ENCODE results near the gene PHLPP1. TPM values are rescaled to one million over a fixed set of nuclear protein-coding genes. Genes with fewer than 3 reads are reported as not detected.
A peak's percentile ranks its signal among the peaks of the same experiment; 100 is the strongest.

The PHLPP1 gene
- polyA plus RNA-seq, 2 of the 4 experiments (the other 2 are of a cell fraction) = 6.5 to 12.1 TPM

- Histone ChIP-seq H3K4me3 (no peak overlapping the region), H3K4me2 (peak overlapping the region; percentile 58; the same call in 2 of the 3 replicates), H3K9me3 (no peaks in the 10 kb centered on the region), H3K27ac (0 out of 6 replicates have a peak overlapping the region, but pooled peaks of 1 of the 2 experiments have one; percentile 27), H3K4me1 (peaks cover 11% of the 10 kb centered on the region; the same call in 2 of the 3 replicates)
- DNase-seq (ENCODE audit: low read depth in 1 of 2, low spot score in 1 of 2) = peak; percentile 27 to 44
- POLR2A ChIA-PET = interaction anchor here (0.6 to 1.4 kb wide), 2 partner anchors 248 to 268 kb away, joined by 3 to 4 read pairs; no protein-coding TSS in a partner anchor
- CTCF ChIA-PET = interaction anchor here (0.6 to 5.7 kb wide), 38 partner anchors 8 to 700 kb away, joined by 3 to 61 read pairs (median 3); partner anchors contain the start of gene PHLPP1
- ATAC-seq = peak in 1 of 2 experiments; percentile 80; a peak in 3 of 6 replicates
- TF ChIP-seq CTCF (IDR thresholded peaks at IDR 0.05) (peak; percentile 75), NFE2L2 (conservative IDR thresholded peaks at IDR 0.05; ENCODE audit: low read length) (no peak), NPAS2 (CRISPR knock-in tag; IDR thresholded peaks at IDR 0.05; ENCODE audit: borderline replicate concordance) (no peak), NR3C1 (IDR thresholded peaks at IDR 0.05) (no peak), RAD21 (conservative IDR thresholded peaks at IDR 0.05 in 1 of 2, IDR thresholded peaks at IDR 0.05 in 1 of 2) (peak; percentile 85), SMC3 (IDR thresholded peaks at IDR 0.05) (peak; percentile 79), MAFK (IDR thresholded peaks at IDR 0.05; ENCODE audit: partially characterized antibody) (no peak), HOXA7 (CRISPR knock-in tag; IDR thresholded peaks at IDR 0.05) (no peak), ELK1 (IDR thresholded peaks at IDR 0.05; ENCODE audit: low read depth, low read length) (no peak), ZNF302 (CRISPR knock-in tag; IDR thresholded peaks at IDR 0.05) (no peak), HEYL (CRISPR knock-in tag; IDR thresholded peaks at IDR 0.05) (no peak), POLR2A (IDR thresholded peaks at IDR 0.05; ENCODE audit: low read length) (no peak)
- FAIRE-seq = no peak
- WGBS (ENCODE audit: missing lambda C conversion rate) = 46% methylated on average over 11 of the region's 11 CpGs
These were observed 267.4 kb downstream of the PHLPP1 start for GRCh38 chr18:62982600-62983251.

GRCh38 chr18:62984656-62985315, 269.4 kb downstream of the PHLPP1 start:
- Histone ChIP-seq H3K4me3 (no peak overlapping the region), H3K27ac (no peak overlapping the region), H3K9me3 (no peaks in the 10 kb centered on the region), H3K4me2 (no peak overlapping the region), H3K4me1 (peaks cover 3% of the 10 kb centered on the region; the same call in 2 of the 3 replicates)
- 78% methylated on average over 11 of the region's 11 CpGs for WGBS (ENCODE audit: missing lambda C conversion rate)
- FAIRE-seq (no peak), DNase-seq (ENCODE audit: low read depth in 1 of 2, low spot score in 1 of 2) (no peak), ATAC-seq (no peak)
- ChIA-PET POLR2A (no interaction called here), CTCF (interaction anchor here (5.7 kb wide), 1 partner anchor 399 kb away, joined by 61 read pairs; no protein-coding TSS in a partner anchor)
- TF ChIP-seq HEYL (CRISPR knock-in tag; IDR thresholded peaks at IDR 0.05) (no peak), TP53 (CRISPR knock-in tag; IDR thresholded peaks at IDR 0.05) (no peak), SREBF2 (IDR thresholded peaks at IDR 0.05) (no peak), CHD2 (IDR thresholded peaks at IDR 0.05; ENCODE audit: low read length, partially characterized antibody) (no peak), CTCF (IDR thresholded peaks at IDR 0.05) (no peak), HMGXB4 (CRISPR knock-in tag; IDR thresholded peaks at IDR 0.05; ENCODE audit: borderline replicate concordance) (no peak), CBX8 (IDR thresholded peaks at IDR 0.05) (no peak), MAX (IDR thresholded peaks at IDR 0.05) (no peak), HDAC2 (IDR thresholded peaks at IDR 0.05) (no peak), PBX3 (IDR thresholded peaks at IDR 0.05) (no peak), ELK1 (IDR thresholded peaks at IDR 0.05; ENCODE audit: low read depth, low read length) (no peak), HOXA7 (CRISPR knock-in tag; IDR thresholded peaks at IDR 0.05) (no peak), RAD21 (conservative IDR thresholded peaks at IDR 0.05 in 1 of 2, IDR thresholded peaks at IDR 0.05 in 1 of 2) (no peak), ZC3H11A (IDR thresholded peaks at IDR 0.05) (no peak), POLR2A (IDR thresholded peaks at IDR 0.05; ENCODE audit: low read length) (no peak), NPAS2 (CRISPR knock-in tag; IDR thresholded peaks at IDR 0.05; ENCODE audit: borderline replicate concordance) (no peak), ZFP36 (IDR thresholded peaks at IDR 0.05; ENCODE audit: borderline replicate concordance, partially characterized antibody) (no peak), ATOH8 (CRISPR knock-in tag; IDR thresholded peaks at IDR 0.05; ENCODE audit: low read depth) (no peak)
